ENCODE results near the gene SMCO3. TPM values are rescaled to one million over a fixed set of nuclear protein-coding genes. Genes with fewer than 3 reads are reported as not detected.

The SMCO3 gene
- total and polyA plus RNA-seq, 2 of the 13 experiments (the other 11 are each of a cell fraction or from before 2014, with no cell fraction given) = 0.29 to 0.42 TPM

- TF ChIP-seq CEBPZ (IDR thresholded peaks at IDR 0.05; ENCODE audit: low read length) (no peak), KDM4B (CRISPR knock-in tag; IDR thresholded peaks at IDR 0.05) (peak; percentile 85; the same call in 1 of the 2 replicates), SP1 (IDR thresholded peaks at IDR 0.05) (no peak), SP1 (CRISPR knock-in tag; IDR thresholded peaks at IDR 0.05) (peak; percentile 93), NR3C1 (CRISPR knock-in tag; IDR thresholded peaks at IDR 0.05) (no peak), FIP1L1 (IDR thresholded peaks at IDR 0.05; ENCODE audit: borderline replicate concordance, insufficient read depth, low read depth, low read length) (peak; percentile 93; the same call in 1 of the 2 replicates), ZNF552 (CRISPR knock-in tag; IDR thresholded peaks at IDR 0.05; ENCODE audit: borderline replicate concordance) (no peak), ZNF251 (CRISPR knock-in tag; IDR thresholded peaks at IDR 0.05) (no peak), ZNF678 (CRISPR knock-in tag; IDR thresholded peaks at IDR 0.05) (0 out of 2 replicates have a peak, but pooled peaks have one; percentile 53), RFX1 (IDR thresholded peaks at IDR 0.05) (no peak), CREBL2 (CRISPR knock-in tag; IDR thresholded peaks at IDR 0.05; ENCODE audit: borderline replicate concordance) (0 out of 2 replicates have a peak, but pooled peaks have one; percentile 47), YY1 (IDR thresholded peaks at IDR 0.05; ENCODE audit: insufficient read depth, insufficient replicate concordance, low read depth, low read length) (peak; percentile 35), ZNF180 (CRISPR knock-in tag; IDR thresholded peaks at IDR 0.05; ENCODE audit: borderline replicate concordance, low read depth) (no peak), ZNF432 (CRISPR knock-in tag; IDR thresholded peaks at IDR 0.05; ENCODE audit: borderline replicate concordance) (no peak), IKZF1 (IDR thresholded peaks at IDR 0.05) (no peak), MZF1 (CRISPR knock-in tag; IDR thresholded peaks at IDR 0.05; ENCODE audit: borderline replicate concordance) (0 out of 2 replicates have a peak, but pooled peaks have one; percentile 61), MEF2D (CRISPR knock-in tag; IDR thresholded peaks at IDR 0.05) (peak; percentile 38; the same call in 1 of the 2 replicates), HMGXB4 (CRISPR knock-in tag; IDR thresholded peaks at IDR 0.05; ENCODE audit: borderline replicate concordance in 1 of 2, low read depth in 1 of 2) (peak; percentile 38 to 92; a peak in 3 of 4 replicates), ZBTB44 (CRISPR knock-in tag; IDR thresholded peaks at IDR 0.05) (no peak), FOXM1 (CRISPR knock-in tag; IDR thresholded peaks at IDR 0.05) (no peak), ISX (CRISPR knock-in tag; conservative IDR thresholded peaks at IDR 0.05) (no peak), NFKB2 (CRISPR knock-in tag; IDR thresholded peaks at IDR 0.05; ENCODE audit: borderline replicate concordance) (peak; percentile 88; the same call in 1 of the 2 replicates), ZKSCAN1 (IDR thresholded peaks at IDR 0.05; ENCODE audit: low read length) (peak; percentile 97)
Measured at GRCh38 chr12:14770496-14771461, 43.2 kb downstream of the SMCO3 start (continued).
